GM19025 (cell line): Measurements from ENCODE around the gene SEMA5B.
A peak's percentile ranks its signal among the peaks of the same experiment; 100 is the strongest.

Experiments used
- ATAC-seq: cut with Tn5 transposase; IDR thresholded peaks from one replicate; pipeline ENCODE4 v1.9.1; 2021; ENCODE audit warnings: mild to moderate bottlenecking, low read depth, moderate library complexity; ENCODE audit not compliant: unreplicated experiment

Gene SEMA5B, protein sequence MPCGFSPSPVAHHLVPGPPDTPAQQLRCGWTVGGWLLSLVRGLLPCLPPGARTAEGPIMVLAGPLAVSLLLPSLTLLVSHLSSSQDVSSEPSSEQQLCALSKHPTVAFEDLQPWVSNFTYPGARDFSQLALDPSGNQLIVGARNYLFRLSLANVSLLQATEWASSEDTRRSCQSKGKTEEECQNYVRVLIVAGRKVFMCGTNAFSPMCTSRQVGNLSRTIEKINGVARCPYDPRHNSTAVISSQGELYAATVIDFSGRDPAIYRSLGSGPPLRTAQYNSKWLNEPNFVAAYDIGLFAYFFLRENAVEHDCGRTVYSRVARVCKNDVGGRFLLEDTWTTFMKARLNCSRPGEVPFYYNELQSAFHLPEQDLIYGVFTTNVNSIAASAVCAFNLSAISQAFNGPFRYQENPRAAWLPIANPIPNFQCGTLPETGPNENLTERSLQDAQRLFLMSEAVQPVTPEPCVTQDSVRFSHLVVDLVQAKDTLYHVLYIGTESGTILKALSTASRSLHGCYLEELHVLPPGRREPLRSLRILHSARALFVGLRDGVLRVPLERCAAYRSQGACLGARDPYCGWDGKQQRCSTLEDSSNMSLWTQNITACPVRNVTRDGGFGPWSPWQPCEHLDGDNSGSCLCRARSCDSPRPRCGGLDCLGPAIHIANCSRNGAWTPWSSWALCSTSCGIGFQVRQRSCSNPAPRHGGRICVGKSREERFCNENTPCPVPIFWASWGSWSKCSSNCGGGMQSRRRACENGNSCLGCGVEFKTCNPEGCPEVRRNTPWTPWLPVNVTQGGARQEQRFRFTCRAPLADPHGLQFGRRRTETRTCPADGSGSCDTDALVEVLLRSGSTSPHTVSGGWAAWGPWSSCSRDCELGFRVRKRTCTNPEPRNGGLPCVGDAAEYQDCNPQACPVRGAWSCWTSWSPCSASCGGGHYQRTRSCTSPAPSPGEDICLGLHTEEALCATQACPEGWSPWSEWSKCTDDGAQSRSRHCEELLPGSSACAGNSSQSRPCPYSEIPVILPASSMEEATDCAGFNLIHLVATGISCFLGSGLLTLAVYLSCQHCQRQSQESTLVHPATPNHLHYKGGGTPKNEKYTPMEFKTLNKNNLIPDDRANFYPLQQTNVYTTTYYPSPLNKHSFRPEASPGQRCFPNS

DNA sequence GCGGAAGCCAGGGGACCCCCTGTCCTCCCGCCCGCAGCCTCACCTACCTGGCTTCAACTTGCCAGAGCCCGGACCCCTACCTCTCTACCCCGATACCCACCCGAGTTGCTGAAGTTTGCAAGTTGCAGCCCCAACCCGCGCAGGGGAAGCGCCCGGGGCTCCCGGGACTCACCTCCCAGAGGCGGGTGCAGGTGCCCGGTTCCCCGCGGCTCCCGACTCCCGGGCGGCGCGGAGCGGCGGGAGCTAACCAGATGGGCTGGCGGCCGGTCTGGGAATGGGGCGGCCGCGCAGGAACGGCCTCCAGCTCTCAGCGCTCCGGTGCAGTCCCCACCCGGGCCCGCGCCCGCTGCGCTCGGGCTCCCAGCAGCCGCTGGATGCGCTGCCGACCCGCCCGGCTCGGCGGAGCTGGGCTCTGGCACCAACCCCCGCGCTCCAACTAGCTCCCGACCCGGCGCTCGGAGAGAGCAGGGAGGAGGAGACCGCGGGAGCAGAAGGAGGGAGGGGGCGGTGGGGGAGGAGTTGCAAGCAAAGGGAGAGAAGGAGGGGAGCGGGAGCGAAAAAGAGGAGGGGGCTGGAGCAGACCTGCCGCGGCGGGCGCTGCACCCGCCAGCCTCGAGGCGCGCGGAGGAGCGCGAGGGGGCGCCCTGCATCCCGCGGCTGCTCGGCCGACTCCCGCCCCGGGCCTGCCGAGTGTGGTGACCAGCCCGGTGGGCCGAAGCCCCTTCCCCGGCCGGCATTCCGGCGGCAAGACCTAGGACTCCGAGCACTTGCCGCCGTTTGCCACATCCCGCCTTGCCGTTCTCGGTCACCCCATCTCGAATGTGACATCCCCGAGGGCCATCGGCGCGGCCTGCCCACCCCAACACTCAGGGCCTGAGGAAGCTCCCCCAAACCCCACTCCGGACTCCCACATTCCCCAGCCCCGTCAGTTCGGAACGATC is at the start of gene SEMA5B:
TSS of gene SEMA5B (minus strand) at position 472 of the 941 bp plus-strand sequence. CDS start 66,500 bp downstream, outside the sequence.
- ATAC-seq = no peak

DNA sequence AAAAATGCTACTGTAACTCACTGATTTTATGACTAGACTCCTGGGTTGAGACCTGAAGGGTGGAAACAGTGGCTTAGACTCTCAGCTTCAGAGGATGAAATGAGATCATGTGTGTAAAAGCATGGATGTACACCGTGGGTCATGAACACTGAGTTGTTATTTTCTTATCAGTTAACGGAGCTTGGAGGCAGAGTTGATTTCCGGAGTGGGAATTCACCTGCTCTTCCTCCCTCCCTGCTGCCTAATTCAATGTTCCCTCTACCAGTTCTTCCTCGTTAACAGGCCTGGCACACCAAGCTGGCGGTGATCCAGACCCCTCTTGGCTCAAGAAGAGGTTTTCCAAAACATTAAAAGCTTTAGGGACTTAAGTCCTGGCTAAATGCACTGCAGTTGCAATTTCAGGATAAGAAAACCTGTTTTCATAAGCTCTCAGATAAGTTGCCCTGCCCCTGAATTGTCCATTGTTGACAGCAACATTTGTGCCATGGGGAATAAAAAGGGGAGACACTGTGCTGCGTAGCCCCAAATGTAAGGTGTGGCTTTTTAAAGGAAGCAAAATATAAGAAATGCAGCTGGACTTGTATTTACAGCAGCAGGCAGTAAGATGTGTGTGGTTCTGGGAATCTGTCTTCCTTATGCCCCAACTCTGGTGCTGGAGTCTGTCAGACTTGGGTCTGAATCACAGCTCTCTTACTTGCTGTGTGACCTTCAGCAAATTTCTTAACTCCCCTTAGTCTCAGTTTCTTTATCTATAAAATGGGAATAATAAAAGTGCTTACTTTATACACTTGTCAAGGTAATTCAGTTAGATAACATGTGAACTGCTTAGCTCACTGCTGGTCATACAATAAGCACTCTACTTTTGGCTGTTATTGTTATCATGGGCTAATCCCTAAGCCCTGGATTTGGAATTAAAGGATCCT is 49.2 kb upstream of the SEMA5B start:
- no peak for ATAC-seq

DNA sequence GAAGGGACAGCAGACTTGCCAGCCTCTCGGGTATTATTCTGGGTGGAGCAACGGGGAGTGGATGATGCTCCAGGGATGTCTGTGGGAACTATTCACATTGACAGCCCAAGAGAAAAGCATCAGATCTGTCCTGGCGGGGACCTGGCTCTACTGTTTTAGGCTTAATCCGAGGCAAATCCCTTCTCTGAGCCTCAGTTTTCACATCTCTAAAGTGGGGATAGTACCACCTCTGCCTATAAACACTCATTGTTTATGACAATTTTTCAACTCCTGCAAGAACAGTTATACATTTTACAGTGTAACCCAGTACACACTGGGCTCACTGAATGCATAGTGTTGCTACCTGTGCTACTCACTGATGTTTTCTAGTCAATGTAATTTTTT is 48.5 kb upstream of the SEMA5B start:
- ATAC-seq = no peak

DNA sequence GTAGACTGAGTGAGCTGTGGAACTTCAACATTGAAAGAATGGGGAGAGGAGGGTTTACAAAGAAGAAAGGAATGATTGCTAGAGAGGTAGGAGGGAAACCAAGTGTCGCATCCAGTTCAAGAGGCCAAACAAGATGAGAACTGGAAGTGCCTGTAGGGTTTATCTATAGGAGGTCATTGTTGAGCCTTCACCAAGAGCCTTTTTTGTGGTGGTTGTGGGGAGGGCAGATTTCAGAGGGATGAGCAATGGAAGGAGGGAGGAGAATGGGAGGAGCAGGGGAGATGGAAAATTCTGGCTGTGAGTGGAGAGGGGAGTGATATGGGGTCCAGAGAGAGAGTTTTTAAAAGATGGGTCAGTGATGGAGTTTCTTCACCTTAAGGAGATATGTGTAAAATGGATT is 47.8 kb upstream of the SEMA5B start:
- no peak for ATAC-seq

DNA sequence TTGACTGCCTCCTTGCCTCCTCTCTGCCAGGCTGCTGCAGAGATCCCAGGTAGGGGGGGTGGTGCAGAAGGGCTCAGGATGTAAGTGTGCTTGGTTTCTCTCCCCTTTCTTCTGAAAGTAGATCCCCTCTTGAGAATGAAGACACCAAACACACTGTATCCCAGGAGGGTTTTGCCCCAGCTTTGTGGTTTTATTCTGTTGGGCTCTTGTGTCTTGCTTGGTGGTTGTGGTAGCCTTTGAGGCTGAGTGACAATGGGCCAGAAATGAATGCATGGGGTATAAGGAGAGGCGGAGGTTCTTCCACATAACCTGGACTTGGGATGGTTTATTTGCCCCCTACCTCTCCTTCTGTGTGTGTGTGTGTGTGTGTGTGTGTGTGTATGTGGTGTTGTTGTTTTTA is 45.0 kb upstream of the SEMA5B start:
- no peak for ATAC-seq

DNA sequence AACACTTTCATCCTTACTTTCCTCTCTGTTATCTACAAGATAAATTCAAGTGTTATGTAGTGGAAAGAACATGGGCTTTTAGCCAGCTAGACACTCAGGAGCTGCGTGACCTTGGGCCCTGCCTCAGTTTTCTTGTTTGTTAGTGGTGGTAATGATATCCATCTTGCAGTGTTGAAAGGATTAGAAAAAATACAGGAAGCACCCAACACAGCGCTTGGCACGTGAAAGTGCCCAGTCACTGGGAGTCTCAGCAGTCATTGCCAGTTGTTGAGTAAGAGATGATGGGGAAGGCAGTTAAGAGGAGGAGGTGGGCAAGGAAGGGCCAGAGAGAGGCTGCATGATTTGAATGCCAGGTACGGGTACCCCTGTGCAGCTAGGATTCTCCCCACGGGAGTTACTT is 44.6 kb upstream of the SEMA5B start:
- no peak for ATAC-seq

DNA sequence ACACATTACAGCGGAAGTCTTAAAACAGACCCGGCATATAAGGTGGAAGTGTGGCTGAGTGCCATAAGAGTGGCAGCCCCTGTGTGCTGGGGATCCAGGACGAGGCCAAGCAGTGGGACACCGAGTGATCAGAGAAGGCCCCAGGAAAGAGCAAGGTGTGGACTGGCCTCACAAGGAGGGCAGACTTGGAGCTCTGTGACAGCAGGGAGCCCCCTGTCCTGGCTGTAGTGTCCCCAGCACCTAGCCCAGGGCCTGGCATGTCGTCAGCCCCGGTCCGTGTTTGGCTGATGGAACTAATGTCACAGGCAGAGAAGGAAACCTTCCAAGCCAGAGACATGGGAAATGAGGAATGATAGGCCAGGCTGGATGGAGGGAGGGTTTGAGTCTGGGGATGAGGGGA is 44.0 kb upstream of the SEMA5B start:
- ATAC-seq = no peak

DNA sequence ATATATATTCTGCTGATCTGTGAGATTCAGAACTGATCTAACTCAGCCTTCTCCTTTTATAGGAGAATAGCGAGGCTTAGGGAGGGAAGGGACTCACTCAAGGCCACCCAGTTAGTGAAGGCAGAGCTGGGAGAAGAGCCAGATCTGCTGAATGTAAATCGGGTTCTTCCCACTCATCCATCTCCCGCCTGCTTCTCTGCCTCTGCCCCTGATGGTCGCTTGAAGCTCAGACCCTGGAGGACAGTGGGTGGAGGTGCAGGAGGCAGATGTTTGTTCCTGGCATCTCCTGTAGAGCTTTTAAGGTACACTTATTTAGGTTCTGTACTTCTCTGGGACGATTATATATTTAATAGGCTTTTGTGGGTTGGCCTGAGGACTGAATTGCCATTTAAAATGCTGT is 43.6 kb upstream of the SEMA5B start:
- no peak for ATAC-seq

DNA sequence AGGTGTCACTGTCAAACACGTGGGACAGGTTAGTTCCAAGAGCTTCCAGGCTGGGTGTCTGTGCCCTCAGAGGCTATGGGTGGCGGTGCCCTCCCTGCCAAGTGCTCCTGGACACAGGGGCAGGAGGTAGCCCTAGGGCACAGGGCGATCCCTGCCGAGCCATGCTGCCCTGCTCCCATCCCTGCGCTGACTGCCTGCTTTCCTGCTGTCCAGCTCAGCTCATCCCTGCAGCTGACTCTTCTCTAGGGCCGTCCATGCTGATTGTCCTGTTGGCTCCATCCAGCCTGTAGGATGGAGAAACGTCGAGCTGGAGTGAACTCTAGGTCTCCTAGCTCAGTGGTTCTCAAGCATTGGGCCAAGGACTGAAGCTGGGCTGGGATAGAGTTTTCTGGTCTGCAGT is 42.9 kb upstream of the SEMA5B start:
- no peak for ATAC-seq

DNA sequence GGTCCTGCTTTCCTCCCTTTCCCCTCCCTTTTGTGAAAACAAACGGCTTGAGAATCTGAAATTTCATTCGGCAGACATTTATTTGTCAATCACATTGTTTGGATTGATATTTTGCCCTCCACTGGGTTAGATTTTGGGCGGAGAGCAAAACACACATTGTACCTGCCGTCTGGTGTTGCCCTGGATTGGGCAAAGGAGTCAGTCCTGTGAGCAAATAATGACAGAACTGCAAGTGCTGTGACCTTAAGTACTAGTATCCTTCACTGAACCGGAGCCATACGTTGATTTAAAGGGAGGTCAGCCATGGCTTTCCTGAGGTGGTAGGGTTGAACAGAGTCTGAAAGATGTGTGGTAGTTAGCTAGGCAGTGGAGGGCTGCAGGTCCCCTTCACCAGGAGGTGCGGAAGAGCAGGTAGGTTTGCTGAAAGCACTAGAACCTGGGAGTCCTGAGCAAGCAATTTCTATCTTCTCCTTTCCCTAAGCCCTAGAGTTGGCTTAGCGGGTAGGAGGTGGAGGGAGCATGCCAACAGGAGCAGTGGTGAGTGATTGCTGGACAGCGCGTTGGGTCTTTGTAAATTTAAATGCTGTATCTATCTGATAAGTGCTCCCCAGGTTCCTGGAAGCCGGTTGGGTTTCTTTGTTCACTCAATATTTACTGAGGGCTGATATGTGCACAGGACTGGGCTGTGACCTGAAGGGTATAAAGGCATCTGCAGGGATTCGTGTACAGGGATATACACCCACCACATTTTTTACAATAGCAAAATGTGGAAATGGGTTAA is 41.2 kb upstream of the SEMA5B start:
- no peak for ATAC-seq

DNA sequence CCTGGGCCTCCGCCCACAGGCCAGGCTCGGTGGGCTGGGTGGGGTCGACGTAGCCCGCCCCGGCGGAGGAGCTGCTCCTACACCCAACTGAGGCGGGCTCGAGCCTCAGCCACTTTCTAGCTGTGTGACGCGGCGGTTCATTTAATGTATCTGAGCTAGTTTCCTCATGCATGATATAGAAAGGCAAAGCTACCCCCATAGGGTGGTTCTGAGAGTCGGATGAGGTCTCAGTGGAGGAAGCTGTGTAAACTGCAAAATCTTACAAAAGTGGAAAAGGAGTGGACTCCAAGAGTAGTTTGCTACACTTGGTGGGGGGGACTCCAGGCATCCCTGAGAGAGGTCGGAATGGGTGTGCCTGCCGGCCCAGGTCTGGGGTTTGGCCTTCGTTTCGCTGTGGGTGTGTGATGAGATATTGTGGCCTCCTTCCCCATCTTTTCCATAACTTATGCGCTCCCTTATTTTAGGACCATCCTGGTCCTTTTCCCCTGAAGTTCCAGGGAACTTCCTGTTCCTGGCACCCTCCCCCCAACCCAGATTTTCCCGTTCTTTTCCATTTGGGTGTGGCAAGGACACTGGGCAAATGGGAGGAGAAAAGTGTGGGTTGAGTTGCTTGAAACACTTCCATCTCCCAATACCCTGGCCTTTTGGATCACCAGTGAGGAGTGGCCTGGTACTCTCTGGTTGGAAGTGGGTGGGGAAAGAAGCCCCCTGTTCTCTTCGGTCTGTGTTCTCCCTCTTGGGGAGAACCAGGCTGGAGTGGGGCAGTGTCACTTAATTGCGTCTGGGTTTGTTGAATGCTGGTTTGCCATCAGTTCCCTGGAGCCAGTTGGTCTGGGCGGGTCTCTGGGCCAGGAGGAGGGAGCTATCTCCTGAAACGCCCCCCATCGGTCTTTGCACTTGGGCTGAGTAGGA is 40.4 kb upstream of the SEMA5B start:
- peak; percentile 29 for ATAC-seq

DNA sequence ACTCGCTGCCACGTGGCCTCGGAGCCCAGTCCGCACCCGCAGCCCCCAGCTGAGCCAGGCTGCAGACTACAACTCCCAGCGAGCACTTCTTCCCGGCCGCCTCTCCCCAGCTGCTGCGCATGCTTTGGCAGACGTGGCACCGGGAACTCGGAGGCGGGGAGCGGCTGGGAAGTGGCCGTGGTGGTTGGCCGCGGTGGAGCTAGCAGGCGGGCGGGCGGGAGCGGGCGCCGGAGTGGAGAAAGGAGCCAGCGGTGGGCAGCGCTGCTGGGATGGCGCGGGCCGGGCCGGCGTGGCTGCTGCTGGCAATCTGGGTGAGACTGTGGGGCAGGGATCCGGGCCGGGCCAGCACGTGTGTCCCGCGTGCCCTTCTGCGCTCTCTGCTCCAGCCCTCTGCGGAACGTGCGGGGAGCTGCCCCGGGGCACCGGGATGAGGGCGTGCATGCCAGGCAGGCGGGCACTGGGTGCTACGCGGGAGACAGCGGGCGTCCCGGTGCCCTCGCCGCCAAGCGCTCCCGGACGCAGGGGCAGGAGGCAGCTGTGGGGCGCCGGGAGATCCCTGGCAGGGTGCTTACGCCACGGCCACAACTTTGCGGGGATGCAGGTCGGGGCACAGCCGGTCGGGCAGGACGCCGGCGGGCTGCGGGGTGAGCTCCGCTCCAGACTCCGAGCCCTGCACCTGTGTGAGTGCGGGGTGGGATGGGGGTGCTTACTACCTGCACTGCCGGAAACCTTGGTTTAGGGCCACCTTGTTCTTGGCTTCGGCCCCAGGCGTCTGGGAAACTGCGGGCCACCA is 39.5 kb upstream of the SEMA5B start, which contains the start of gene PDIA5:
TSS of gene PDIA5 (plus strand) at position 130 of the 793 bp plus-strand sequence. CDS start at position 270, 140 bp downstream.
- ATAC-seq = peak; percentile 77

DNA sequence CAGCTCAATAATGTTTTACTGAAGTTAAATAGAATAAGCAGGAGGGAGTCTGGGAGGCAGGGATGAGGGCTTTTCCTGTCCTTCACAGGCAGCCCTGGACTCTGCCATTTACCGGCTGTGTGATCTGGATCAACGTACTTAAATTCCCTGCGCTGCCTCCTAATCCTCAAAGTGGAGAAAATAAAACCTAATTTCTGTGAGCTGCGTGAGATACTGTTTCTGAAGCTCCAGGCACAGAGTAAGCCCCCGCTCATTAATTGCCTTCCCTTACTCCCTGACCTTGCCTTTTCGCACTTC is 39.0 kb upstream of the SEMA5B start:
- ATAC-seq = no peak

DNA sequence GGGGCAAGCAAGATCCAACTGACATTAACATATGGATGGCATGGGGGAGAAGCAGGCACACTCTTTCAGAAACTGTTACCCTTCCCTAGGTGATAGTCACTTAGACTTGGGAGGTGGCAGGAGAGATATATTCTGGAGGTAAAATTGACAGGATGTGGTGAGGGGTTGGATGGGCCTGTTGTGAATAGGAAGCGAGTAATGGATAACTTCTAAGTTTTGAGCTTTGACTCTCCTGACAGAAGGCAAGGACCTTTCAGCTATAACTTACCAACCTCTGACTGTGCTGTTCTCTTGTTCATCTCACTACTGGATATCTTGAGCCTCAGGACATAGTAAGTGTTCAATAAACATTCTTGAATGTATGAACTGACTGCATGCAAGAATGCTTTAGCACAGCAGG is 37.4 kb upstream of the SEMA5B start:
- no peak for ATAC-seq

DNA sequence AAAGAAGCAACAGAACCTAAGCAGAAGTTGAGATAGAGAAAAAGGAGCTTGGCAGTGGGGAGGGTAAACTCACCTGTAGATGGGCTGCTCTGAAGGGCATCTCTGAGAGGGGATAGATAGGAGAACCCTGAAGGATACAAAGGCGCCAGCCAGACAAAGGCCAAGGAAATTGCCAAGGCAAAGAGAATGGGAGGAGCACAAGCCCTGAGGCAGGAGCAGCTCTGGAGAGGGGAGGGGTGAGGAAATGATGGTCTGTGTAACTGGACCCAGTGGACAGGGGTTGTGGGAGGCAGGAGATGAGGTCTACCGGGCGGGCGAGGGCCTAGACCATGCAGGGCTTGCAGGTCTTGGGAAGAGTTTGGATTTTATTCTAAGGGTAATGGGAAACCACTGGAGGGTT is 36.9 kb upstream of the SEMA5B start:
- ATAC-seq = no peak

DNA sequence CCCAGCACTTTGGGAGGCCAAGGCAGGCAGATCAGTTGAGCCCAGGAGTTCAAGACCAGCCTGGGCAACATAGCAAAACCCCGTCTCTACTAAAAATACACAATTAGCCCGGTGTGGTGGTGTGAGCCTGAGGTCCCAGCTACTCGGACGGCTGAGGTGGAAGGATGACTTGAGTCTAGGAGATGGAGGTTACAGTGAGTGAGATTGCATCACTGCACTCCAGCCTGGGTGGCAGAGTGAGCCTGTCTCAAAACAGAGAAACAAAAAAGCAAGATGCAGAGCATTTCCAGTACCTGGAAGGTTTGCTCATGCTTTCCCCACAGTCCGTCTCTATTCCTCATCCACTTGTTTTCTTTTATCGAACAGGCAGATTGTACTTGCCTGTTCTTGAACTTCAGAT is 35.5 kb upstream of the SEMA5B start:
- ATAC-seq = no peak

DNA sequence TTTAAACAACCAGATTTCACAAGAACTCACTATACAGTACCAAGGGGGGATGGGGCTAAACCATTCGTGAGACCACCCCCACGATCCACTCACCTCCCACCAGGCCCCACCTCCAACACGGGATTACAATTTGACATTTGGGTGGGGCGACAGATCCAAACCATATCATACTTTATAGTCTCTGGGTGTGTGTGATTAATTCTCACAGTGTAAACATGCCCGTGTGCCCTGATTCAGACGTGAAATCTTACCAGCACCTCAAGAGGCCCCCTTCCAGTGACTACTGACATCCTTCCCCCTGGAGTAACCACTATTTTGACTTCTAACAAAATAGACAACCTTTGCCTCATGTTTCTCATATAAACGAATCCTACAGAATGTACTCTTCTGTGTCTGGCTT is 34.3 kb upstream of the SEMA5B start:
- no peak for ATAC-seq
